GM19238 (cell line): Measurements from ENCODE around the gene IL10RA.

ENCODE experiments used
- DNase-seq: peaks from one replicate; pipeline ENCODE4 v3.0.0; 2011; ENCODE audit warnings: low spot score; ENCODE audit not compliant: insufficient read length

The IL10RA gene

GRCh38 chr11:117992136-117992535 lies 5.9 kb downstream of the IL10RA start:
- DNase-seq, result no peak

- no peak for DNase-seq
Measured at GRCh38 chr11:117992620-117993019, 6.4 kb downstream of the IL10RA start.

DNA sequence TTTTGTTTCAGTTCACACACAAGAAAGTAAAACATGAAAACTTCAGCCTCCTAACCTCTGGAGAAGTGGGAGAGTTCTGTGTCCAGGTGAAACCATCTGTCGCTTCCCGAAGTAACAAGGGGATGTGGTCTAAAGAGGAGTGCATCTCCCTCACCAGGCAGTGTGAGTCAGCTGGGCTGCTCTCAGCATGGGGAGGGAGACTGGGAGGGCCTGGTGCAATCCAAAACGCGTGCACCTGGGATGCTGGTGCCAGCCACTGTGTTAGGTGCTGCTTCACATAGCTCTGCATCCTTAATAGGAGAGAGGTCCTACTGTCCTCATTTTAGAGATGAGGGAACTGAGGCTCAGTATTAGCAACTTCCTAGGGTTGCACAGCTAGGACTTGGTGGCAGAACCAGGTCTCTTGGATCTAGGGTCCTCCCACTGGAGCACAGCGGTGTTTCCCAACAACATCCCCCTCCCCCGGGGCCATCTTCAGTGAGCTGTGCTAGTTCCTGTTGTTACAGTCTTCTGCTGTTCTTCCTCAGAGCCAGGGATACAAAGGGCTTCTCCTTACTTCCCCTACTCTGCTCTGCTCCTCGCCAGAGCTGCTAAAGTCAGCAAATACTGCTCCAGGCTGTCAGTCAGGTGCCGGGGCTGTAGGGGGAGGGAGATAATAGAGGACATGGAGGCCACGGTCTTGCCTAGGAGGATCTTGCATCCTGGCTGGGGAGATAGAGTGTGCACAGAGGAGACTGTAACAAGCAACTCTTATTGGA lies 8.0 kb downstream of the IL10RA start:
- DNase-seq, result no peak

- DNase-seq, result no peak
Measured at GRCh38 chr11:117995472-117995871, 9.3 kb downstream of the IL10RA start.

DNA sequence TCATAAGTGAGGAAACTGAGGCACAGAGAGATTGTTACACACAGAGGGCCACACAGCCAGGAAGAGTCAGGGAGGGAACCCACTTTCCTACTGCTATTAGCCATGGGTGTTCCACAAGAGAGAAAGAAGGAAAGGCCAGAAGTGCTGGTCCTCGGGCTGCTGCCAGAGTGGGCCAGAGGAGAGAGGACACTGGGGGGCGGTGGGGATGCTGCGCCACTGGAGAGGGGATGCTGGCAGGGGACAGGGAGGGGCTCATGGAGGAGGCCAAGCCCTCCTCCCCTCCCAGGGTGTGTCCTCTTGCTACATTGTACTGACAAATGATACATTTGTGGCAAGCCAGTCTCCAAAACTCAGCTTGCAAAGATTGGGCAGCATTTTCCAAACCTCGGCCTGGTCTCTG lies 9.9 kb downstream of the IL10RA start:
- no peak for DNase-seq

- DNase-seq, result no peak
Measured at GRCh38 chr11:117997406-117997805, 11.2 kb downstream of the IL10RA start.

DNA sequence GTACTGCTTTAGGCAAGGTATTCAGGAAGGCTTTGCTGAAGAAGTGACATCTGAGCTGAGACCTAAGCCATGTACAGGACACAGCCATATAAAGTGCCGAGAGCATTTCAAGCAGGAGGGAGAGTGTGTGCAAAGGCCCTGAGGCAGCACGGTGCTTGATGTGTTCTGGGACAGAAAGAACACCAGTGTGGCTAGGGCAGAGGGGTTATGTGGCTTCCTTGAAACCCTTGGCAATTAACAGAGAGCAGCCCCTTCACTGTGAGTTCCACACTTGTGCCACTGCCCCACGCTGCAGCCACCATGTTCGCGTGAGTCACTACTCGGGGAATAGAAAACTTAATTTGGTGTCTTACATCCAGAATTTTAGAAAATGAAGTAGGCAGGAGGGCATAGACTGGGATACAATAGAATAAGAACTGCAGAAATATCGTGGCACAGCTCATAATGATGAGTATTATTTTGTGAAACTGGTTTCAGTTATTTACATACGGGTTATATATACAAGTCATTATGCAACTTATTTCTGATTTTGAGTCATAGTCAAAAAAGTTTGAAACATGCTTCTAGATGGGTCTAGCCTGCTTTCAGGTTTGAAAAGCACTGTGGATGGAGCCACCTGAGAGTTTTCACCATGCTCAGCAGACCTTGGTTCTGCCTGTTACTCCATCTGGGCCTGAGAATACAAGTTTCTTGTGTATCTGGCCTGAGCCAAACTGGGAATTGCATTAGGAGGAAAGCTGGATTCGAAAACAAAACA lies 11.8 kb downstream of the IL10RA start:
- no peak for DNase-seq

DNA sequence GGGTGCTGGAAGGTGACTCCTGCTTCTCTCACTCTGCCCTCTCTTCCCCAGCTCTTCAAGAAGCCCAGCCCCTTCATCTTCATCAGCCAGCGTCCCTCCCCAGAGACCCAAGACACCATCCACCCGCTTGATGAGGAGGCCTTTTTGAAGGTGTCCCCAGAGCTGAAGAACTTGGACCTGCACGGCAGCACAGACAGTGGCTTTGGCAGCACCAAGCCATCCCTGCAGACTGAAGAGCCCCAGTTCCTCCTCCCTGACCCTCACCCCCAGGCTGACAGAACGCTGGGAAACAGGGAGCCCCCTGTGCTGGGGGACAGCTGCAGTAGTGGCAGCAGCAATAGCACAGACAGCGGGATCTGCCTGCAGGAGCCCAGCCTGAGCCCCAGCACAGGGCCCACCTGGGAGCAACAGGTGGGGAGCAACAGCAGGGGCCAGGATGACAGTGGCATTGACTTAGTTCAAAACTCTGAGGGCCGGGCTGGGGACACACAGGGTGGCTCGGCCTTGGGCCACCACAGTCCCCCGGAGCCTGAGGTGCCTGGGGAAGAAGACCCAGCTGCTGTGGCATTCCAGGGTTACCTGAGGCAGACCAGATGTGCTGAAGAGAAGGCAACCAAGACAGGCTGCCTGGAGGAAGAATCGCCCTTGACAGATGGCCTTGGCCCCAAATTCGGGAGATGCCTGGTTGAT lies 12.6 kb downstream of the IL10RA start:
- no peak for DNase-seq

DNA sequence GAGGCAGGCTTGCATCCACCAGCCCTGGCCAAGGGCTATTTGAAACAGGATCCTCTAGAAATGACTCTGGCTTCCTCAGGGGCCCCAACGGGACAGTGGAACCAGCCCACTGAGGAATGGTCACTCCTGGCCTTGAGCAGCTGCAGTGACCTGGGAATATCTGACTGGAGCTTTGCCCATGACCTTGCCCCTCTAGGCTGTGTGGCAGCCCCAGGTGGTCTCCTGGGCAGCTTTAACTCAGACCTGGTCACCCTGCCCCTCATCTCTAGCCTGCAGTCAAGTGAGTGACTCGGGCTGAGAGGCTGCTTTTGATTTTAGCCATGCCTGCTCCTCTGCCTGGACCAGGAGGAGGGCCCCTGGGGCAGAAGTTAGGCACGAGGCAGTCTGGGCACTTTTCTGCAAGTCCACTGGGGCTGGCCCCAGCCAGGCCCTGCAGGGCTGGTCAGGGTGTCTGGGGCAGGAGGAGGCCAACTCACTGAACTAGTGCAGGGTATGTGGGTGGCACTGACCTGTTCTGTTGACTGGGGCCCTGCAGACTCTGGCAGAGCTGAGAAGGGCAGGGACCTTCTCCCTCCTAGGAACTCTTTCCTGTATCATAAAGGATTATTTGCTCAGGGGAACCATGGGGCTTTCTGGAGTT lies 13.3 kb downstream of the IL10RA start:
- no peak for DNase-seq

DNA sequence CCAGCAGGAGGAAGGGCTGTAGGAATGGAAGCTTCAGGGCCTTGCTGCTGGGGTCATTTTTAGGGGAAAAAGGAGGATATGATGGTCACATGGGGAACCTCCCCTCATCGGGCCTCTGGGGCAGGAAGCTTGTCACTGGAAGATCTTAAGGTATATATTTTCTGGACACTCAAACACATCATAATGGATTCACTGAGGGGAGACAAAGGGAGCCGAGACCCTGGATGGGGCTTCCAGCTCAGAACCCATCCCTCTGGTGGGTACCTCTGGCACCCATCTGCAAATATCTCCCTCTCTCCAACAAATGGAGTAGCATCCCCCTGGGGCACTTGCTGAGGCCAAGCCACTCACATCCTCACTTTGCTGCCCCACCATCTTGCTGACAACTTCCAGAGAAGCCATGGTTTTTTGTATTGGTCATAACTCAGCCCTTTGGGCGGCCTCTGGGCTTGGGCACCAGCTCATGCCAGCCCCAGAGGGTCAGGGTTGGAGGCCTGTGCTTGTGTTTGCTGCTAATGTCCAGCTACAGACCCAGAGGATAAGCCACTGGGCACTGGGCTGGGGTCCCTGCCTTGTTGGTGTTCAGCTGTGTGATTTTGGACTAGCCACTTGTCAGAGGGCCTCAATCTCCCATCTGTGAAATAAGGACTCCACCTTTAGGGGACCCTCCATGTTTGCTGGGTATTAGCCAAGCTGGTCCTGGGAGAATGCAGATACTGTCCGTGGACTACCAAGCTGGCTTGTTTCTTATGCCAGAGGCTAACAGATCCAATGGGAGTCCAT lies 14.1 kb downstream of the IL10RA start:
- no peak for DNase-seq

- DNase-seq, result no peak
Measured at GRCh38 chr11:118000850-118001228, 14.6 kb downstream of the IL10RA start.

- DNase-seq, result no peak
Measured at GRCh38 chr11:118001494-118001971, 15.3 kb downstream of the IL10RA start.

DNA sequence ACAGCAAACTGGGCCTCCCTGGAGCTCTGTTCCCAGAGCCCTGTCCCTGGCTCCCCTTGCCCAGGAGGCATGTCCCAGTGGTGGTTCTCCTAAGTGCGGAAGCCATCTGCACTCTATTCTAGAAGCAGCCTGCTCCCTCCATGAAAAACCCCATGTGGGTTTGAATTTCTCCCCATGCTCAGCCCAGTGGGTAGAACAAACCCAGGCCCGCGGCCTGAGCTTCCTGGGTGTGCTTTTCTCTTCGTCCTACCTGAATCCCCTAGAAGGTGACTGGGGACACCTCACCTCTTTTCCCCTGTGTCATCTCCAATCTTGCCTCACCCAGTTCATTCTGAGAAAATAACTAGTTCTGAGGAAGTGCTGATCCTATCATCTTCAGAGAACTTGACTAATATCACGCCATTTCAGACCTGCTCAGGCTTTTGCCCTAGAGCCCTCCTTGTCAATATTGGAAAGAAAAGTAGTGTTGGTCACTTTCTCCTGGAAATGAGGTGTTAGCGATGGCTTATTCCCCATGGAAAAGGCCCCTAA lies 15.9 kb downstream of the IL10RA start:
- DNase-seq, result no peak

- DNase-seq, result no peak
Measured at GRCh38 chr11:118002541-118003423, 16.6 kb downstream of the IL10RA start.

GRCh38 chr11:118003456-118003855 lies 17.3 kb downstream of the IL10RA start:
- DNase-seq, result no peak

DNA sequence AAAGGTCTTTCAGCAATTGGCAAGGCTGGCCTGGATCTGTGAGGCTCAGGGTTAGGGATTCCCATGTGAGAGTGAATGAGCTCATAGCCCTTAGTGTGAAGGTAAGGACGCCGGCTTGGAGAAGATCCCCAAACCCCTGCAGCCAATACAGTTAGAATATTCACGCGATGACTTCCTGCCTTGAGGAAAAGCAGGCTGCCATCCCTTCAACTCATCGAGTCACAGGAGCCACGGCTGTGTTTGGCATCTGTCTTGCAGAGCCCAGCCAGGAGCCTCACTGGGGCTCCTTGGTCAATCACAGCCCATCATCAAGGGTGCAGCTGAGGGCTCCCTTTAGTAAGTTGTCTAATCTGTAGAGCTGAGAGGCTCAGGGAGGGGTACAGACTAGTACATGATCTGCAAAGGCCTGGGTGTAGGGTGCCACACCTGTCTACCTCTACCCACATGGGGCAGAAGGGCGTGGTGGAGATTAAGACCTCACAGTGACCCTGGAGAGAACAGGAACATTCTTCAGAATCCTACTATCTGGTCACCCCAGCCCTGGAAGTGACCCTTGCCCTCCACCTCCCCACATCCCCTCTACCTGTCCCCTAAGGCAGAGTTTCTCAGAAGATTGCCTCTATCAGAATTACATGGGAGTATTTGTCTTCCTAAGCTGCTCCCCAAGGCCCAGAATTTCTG lies 18.5 kb downstream of the IL10RA start:
- no peak for DNase-seq

DNA sequence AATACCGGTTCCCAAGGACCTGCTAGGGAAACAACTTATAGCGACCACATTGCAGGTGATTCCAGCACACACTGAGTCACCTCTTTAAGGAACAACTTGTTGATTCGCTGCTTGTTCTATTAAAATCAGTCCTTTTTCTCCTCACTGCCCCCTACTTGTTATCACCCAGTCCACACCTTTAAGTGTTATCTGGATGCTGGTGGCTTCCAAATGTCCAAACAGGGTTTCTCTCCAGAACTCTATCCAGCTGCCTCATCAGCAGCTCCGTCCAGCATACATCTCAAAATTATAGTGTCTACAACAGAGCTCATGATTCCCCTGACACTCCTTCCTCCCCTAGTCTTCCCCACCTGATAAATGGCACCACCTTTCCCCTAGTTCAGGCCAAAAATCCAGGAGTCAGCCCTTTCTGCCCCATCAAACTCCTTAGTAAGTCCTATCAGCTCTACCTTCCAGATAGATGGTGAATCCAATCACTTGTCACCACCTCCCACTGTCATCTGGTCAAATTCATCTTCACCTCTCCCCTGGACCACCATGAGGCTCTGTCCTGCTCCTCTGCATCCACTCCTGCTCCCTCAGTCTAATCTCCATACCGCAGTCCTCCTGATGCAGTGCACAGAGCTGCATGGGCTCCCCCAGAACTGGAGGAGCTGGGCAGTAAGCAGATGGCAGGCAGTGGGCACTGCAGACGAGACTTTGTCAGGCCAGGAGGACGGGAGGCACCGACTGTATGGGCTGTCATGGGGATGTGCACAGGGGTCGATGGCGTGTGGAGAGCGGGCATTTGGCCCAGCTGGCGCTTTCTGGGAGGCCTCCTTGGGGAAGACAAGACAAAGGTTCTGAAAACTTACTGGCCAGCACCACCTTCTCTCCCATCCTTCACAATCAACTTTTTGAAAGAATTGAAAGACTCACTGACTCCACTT lies 19.3 kb downstream of the IL10RA start:
- no peak for DNase-seq

- DNase-seq, result no peak
Measured at GRCh38 chr11:118006153-118006534, 19.9 kb downstream of the IL10RA start.
